Right lobe of liver (tissue), 6 donors: ENCODE results near the gene FUOM. TPM values are rescaled to one million over a fixed set of nuclear protein-coding genes. Genes with fewer than 3 reads are reported as not detected.

Experiments
- ATAC-seq, 4 donors: fragments of 200-7000 bp; cut with Tn5 transposase; one replicate each; pipeline ENCODE4 v1.9.1; 2020; ENCODE audit warnings: mild to moderate bottlenecking in 4 of 4, moderate library complexity in 4 of 4
- DNase-seq, 3 donors: peaks; one replicate each; pipeline ENCODE4 v3.0.0-alpha.2; 2020
- H3K27ac ChIP-seq, 3 donors: fragments of 200-600 bp; one replicate each; pipeline ENCODE4 v1.8.0; 2022
- H3K27me3 ChIP-seq, 2 donors: fragments of 200-600 bp; one replicate each; pipeline ENCODE4 v1.8.0; 2022
- H3K36me3 ChIP-seq, 4 donors: fragments of 200-600 bp; sonication (generic) in 1 of 4; one replicate each; pipeline versions ENCODE4 v1.5.1 to v1.8.0; 2017 to 2022; ENCODE audit warnings: control low read depth in 1 of 4
- H3K4me1 ChIP-seq, 4 donors: fragments of 200-600 bp; sonication (generic) in 1 of 4; one replicate each; pipeline versions ENCODE4 v1.5.1 to v1.8.0; 2017 to 2022; ENCODE audit warnings: control low read depth in 1 of 4
- H3K4me3 ChIP-seq, 3 donors: fragments of 200-600 bp; one replicate each; pipeline ENCODE4 v1.8.0; 2022
- H3K9me3 ChIP-seq, 4 donors: fragments of 200-600 bp; sonication (generic) in 1 of 4; one replicate each; pipeline versions ENCODE4 v1.5.1 to v1.8.0; 2017 to 2022; ENCODE audit warnings: control low read depth in 1 of 4
- CTCF ChIP-seq, 4 donors: fragments of 200-600 bp in 3 of 4; fragments of 450-650 bp in 1 of 4; IDR thresholded peaks; one replicate each; pipeline versions ENCODE4 v1.5.1 to v1.8.0; 2016 to 2022; ENCODE audit warnings: antibody characterized with exemption in 4 of 4, mild to moderate bottlenecking in 2 of 4
- POLR2A ChIP-seq: fragments of 450-650 bp; IDR thresholded peaks from one replicate; pipeline ENCODE4 v1.6.1; 2017; ENCODE audit warnings: antibody characterized with exemption, mild to moderate bottlenecking
- WGBS: methylation state at CpG from one replicate; pipeline ENCODE4 v1.1.6; 2018; ENCODE audit warnings: low coverage, low lambda C conversion rate; ENCODE audit not compliant: insufficient coverage; ENCODE audit errors: missing lambda C conversion rate; 5-methylcytosine and 5-hydroxymethylcytosine counted together
- intact Hi-C, 2 donors: fragments of 100-400 bp; cut with DNase I; formaldehyde crosslinking; loops; one replicate each; pipeline versions ENCODE4 v1.11.2 to v1.14.1; 2022
- total RNA-seq, 6 experiments: library from RNA; depleted of rRNA in 2 of 6; stranded (reverse); fragments of >200 nt in 2 of 6; fragmentation: NEBNext Ultra II Directional in 3 of 6; extraction: Animal tissue kit (Norgen Biotek cat#: 25700) in 3 of 6; gene quantifications; one replicate each; pipeline versions ENCODE4 v1.1.0 to v1.2.4, GENCODE V29; 2016 to 2023
- donor health status: DM: no; HTN: yes; CAD: no.
- donor health status: DM: no; HTN: no; CAD: no.
- donor health status: DM: no; HTN: no; CAD: no.
- donor health status: DM: no; HTN: yes; CAD: no.
- donor health status: DM: no; HTN: yes; CAD: no.

FUOM gene
- total RNA-seq, 6 experiments from 2014 or later, result 76.1 to 158 (median 124) TPM

- peak overlapping the region in 1 of 3 donors; percentile 67 for H3K27ac ChIP-seq
- 89% methylated on average over 7 of the region's 8 CpGs for WGBS
- H3K4me1 ChIP-seq, result peaks cover 0 to 55% (median 25%) of the 10 kb centered on the region in 4 donors
- no peak overlapping the region for H3K4me3 ChIP-seq
- intact Hi-C loops, result no loop called here
- no peaks in the 10 kb centered on the region for H3K9me3 ChIP-seq
- ATAC-seq (no peak), DNase-seq (no peak)
- H3K27me3 ChIP-seq, result no peaks in the 10 kb centered on the region
- TF ChIP-seq CTCF (IDR thresholded peaks at IDR 0.05) (no peak), POLR2A (no peak)
- peaks cover 0 to 4% (median 0%) of the 10 kb centered on the region in 4 donors for H3K36me3 ChIP-seq
Measured at GRCh38 chr10:133349160-133349568, 8.7 kb downstream of the FUOM start.

- DNase-seq (peak; percentile 83 to 93 (median 89)), ATAC-seq (peak; percentile 66 to 80 (median 70))
- intact Hi-C loops, result no loop called here
- Histone ChIP-seq H3K27me3 (no peaks in the 10 kb centered on the region), H3K9me3 (no peaks in the 10 kb centered on the region), H3K27ac (peak overlapping the region; percentile 77 to 83 (median 82)), H3K4me3 (peak overlapping the region; percentile 34 to 60 (median 53)), H3K36me3 (peaks cover 0 to 4% (median 0%) of the 10 kb centered on the region in 4 donors), H3K4me1 (peaks cover 0 to 45% (median 19%) of the 10 kb centered on the region in 4 donors)
- TF ChIP-seq CTCF (IDR thresholded peaks at IDR 0.05) (no peak), POLR2A (no peak)
- WGBS, result 0% methylated on average over 4 of the region's 16 CpGs
Measured at GRCh38 chr10:133347710-133348517, 9.9 kb downstream of the FUOM start.

GRCh38 chr10:133346413-133346812 is 11.4 kb downstream of the FUOM start:
- 46% methylated on average over 6 of the region's 11 CpGs for WGBS
- Histone ChIP-seq H3K27me3 (no peaks in the 10 kb centered on the region), H3K9me3 (no peaks in the 10 kb centered on the region), H3K4me1 (peaks cover 0 to 30% (median 11%) of the 10 kb centered on the region in 4 donors), H3K27ac (peak overlapping the region in 1 of 3 donors; percentile 83), H3K4me3 (no peak overlapping the region), H3K36me3 (no peaks in the 10 kb centered on the region)
- intact Hi-C loops, result no loop called here
- DNase-seq (peak in 1 of 3 donors; percentile 49), ATAC-seq (no peak)
- TF ChIP-seq POLR2A (no peak), CTCF (IDR thresholded peaks at IDR 0.05) (no peak)

DNA sequence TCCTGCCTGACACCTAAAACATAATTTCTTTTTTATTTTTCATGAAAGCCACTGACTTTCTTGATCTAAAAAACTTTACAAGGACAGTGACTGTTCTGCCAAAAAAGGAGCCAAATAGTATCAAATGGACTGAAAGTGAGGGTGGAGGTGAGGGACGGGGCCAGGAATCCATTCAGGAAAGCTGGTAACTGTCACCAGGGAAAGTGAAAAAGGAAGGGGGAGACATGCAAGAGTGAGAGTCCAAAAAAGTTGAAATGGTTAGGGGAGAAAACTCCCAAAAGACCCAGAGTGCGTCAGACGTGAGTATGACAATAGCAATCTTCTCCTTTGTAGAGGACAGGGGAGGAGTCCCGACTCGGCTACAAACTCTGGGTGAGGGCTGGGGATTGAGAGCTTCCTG is 13.6 kb downstream of the FUOM start:
- Histone ChIP-seq H3K27me3 (no peaks in the 10 kb centered on the region), H3K27ac (no peak overlapping the region), H3K4me3 (no peak overlapping the region), H3K36me3 (no peaks in the 10 kb centered on the region), H3K9me3 (no peaks in the 10 kb centered on the region), H3K4me1 (peaks cover 0 to 10% (median 0%) of the 10 kb centered on the region in 4 donors)
- ATAC-seq, result no peak
- no peak for TF ChIP-seq POLR2A
- no peak for DNase-seq
- intact Hi-C loops, result no loop called here
- WGBS, result 29% methylated on average over 4 of the region's 5 CpGs

DNA sequence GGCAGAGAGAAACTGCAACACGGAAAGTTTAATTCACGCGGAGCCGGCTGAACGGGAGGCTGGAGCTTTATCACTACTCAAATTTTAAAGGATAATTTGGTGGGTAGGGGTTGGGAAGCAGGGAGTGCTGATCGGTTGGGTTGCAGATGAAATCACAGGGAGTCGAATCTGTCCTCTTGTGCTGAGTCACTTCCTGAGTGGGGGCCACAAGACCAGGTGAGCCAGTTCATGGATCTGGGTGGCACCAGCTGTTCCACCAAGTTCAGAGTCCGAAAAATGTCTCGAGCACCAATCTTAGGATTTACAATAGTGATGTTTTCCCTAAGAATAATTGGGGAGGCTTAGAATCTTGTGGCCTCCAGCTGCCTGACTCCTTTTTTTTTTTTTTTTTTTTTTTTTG is 14.3 kb downstream of the FUOM start:
- 54% methylated on average over 8 of the region's 9 CpGs for WGBS
- no peaks in the 10 kb centered on the region for H3K27me3 ChIP-seq

More for the DNA sequence above, 14.3 kb downstream of the FUOM start:
- ATAC-seq, result no peak
- Histone ChIP-seq H3K36me3 (no peaks in the 10 kb centered on the region), H3K4me3 (no peak overlapping the region), H3K27ac (no peak overlapping the region), H3K9me3 (no peaks in the 10 kb centered on the region), H3K4me1 (peaks cover 0 to 6% (median 0%) of the 10 kb centered on the region in 4 donors)
- no peak for DNase-seq
- intact Hi-C loops, result no loop called here
- no peak for TF ChIP-seq CTCF (IDR thresholded peaks at IDR 0.05)
- no peak for TF ChIP-seq POLR2A
